NCI-H146 treated with DMSO at 0.1 percent for 48 hours (cell line): Measurements from ENCODE around the gene RPS28.

Experiments
- DNase-seq: peaks from one replicate; lab custom pipeline; 2025; ENCODE audit not compliant: unreplicated experiment; lab: John Stamatoyannopoulos, UW

RPS28 gene

GRCh38 chr19:8370176-8371010, 49.1 kb downstream of the RPS28 start:
- no peak for DNase-seq

- no peak for DNase-seq
Observed at GRCh38 chr19:8371011-8371804, 49.9 kb downstream of the RPS28 start.
